Measurements from ENCODE around the gene ATL3. TPM values are rescaled to one million over a fixed set of nuclear protein-coding genes. Genes with fewer than 3 reads are reported as not detected.

ATL3 gene
- total RNA-seq, 1 donor from 2014 or later, result 78.6 TPM

DNA sequence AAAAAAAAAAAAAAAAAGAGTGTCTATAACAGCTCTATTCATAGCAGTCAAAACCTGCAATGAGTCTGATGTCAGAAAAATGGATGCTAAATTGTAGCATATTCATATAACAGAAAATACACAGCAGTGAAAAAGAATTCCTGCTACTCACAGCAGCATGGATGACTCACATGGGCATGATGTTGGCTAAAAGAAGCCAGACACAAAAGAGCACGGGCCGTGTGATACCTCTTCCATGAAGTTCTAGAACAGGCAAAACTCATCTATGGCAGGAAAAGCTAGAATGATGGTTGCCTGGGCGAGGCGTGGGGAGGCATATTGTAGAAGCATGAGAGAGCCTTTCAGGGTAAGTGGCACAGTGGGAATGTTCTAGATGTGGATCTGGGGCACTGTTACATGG lies 75.9 kb downstream of the ATL3 start:
- Histone ChIP-seq H3K27ac (no peak overlapping the region), H3K9me3 (no peaks in the 10 kb centered on the region), H3K4me3 (no peak overlapping the region), H3K4me1 (no peaks in the 10 kb centered on the region), H3K36me3 (peaks cover 46% of the 10 kb centered on the region), H3K27me3 (no peaks in the 10 kb centered on the region)
- DNase-seq, result no peak
- TF ChIP-seq CTCF (IDR thresholded peaks at IDR 0.05), result no peak
- intact Hi-C loops (cut with DNase I), result no loop called here
- no peak for ATAC-seq

DNA sequence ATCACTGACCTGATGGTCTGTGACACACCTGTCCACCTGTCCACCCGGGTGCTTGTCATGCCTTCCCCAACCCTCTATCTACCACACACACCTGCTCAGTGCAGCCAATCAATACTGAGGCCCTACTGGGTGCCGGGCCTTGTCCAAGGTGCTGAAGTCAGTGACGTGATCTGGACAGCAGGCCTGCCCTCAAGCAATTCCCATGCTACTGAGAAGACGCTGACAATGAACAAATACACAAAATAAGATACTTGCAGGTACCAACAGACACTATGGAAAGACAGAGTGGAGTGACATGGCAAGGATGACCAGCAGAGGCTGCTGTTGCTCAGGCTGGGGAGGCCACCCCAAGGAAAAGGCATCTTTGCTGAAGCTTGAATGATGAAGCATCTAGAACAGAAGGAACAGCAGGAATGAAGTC lies 78.2 kb downstream of the ATL3 start:
- H3K27me3 ChIP-seq, result no peaks in the 10 kb centered on the region
- H3K4me1 ChIP-seq, result no peaks in the 10 kb centered on the region
- H3K36me3 ChIP-seq, result peaks cover 70% of the 10 kb centered on the region
- TF ChIP-seq CTCF (IDR thresholded peaks at IDR 0.05), result peak; percentile 44
- H3K27ac ChIP-seq, result no peak overlapping the region
- H3K4me3 ChIP-seq, result no peak overlapping the region
- DNase-seq (no peak), ATAC-seq (peak; percentile 52)
- no peaks in the 10 kb centered on the region for H3K9me3 ChIP-seq
- intact Hi-C loops (cut with DNase I), result no loop called here

DNA sequence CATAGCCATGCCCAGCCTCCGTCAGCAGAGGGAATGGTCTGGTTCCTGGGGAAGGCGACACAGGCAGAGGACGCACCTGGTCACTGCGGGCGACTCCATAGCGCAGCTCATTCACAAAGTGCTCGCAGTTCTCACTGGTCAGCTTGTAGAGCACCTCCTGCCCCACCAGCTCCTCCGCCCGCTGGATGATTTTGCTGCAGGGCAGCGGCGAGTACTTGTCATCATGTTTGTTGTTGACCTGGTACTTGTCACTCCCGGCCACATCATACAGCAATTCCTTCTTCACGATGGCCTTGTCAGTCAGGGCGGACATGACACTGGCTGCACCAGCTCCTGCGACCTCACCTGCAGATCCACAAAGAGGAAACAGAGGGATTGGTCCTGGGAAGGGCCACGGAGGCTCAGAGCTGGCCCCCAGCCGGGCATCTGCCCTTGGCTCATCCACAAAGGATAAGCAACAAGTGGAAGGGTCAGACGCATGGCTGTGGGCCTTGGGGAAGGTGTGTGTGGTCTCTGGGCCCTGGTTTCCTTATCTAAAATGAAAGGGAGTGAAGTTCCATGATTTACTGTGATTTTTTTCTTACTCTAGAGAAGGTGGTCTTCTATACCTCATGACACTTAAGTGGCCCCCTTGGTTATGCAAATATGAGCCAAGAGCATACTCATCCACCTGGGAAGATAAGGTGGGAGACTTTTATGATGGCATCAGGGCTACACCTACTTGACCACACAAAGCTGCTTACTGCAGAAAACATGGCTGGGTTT lies 81.0 kb downstream of the ATL3 start:
- ATAC-seq (no peak), DNase-seq (no peak)
- no peak overlapping the region for H3K27ac ChIP-seq
- no peaks in the 10 kb centered on the region for H3K27me3 ChIP-seq
- H3K9me3 ChIP-seq, result no peaks in the 10 kb centered on the region
- H3K4me3 ChIP-seq, result no peak overlapping the region
- intact Hi-C loops (cut with DNase I), result no loop called here
- H3K36me3 ChIP-seq, result peaks cover 57% of the 10 kb centered on the region
- TF ChIP-seq CTCF (IDR thresholded peaks at IDR 0.05), result no peak
- H3K4me1 ChIP-seq, result no peaks in the 10 kb centered on the region

GRCh38 chr11:63589000-63589399 lies 82.2 kb downstream of the ATL3 start:
- Histone ChIP-seq H3K9me3 (no peaks in the 10 kb centered on the region), H3K27me3 (no peaks in the 10 kb centered on the region), H3K27ac (no peak overlapping the region), H3K4me1 (no peaks in the 10 kb centered on the region), H3K4me3 (no peak overlapping the region), H3K36me3 (peaks cover 60% of the 10 kb centered on the region)
- DNase-seq (no peak), ATAC-seq (no peak)
- intact Hi-C loops (cut with DNase I), result no loop called here
- no peak for TF ChIP-seq CTCF (IDR thresholded peaks at IDR 0.05)

DNA sequence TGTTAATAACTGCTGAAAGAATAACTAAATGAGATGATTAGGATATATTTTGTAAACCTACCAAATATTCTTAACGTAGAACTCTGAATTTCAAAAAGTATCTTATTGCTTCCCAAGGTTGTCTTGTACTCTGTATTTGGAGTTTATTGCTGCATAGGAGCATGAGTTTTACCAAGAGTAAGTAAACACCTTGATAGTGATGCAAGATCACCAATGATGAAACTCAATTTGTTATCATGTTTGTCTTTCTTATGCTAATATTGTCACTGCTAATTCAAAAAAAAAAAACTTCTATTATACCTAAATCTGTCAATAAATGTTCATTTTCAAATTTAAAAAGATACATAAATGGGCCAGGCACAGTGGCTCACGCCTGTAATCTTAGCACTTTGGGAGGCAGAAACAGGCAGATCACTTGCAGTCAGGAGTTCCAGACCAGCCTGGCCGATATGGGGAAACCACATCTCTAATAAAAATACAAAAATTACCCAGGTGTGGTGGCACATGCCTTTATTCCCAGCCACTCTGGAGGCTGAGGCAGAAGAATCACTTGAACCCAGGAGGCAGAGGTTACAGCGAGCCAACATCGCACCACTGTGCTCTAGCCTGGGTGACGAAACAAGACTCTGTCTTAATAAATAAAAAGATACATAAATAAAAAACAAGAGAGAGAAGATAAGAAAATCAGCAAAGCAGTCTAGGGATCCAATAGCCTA lies 84.6 kb downstream of the ATL3 start:
- Histone ChIP-seq H3K36me3 (peaks cover 64% of the 10 kb centered on the region), H3K27ac (no peak overlapping the region), H3K4me1 (no peaks in the 10 kb centered on the region), H3K27me3 (no peaks in the 10 kb centered on the region), H3K4me3 (no peak overlapping the region), H3K9me3 (no peaks in the 10 kb centered on the region)
- intact Hi-C loops (cut with DNase I), result no loop called here
- DNase-seq (no peak), ATAC-seq (no peak)
- no peak for TF ChIP-seq CTCF (IDR thresholded peaks at IDR 0.05)
